GM12878 (cell line): Measurements from ENCODE around the gene MTMR3. TPM values are rescaled to one million over a fixed set of nuclear protein-coding genes. Genes with fewer than 3 reads are reported as not detected.

Experiments
- ATAC-seq: fragments of 200-7000 bp; cut with Tn5 transposase; 3 replicates; pipeline ENCODE4 v1.9.1; 2020; ENCODE audit warnings: mild to moderate bottlenecking, moderate library complexity
- BruUV-seq: library from RNA; stranded (reverse); fragments of 400-500 nt; replicated peaks from 2 replicates; lab custom pipeline; 2021; lab: Mats Ljungman, UMichigan
- CTCF ChIA-PET: fragments of 300-600 bp; sonication (Branson Sonifier 250); formaldehyde crosslinking; extraction: SDS; loops from one replicate; lab custom pipeline; 2021; ENCODE audit warnings: inconsistent platforms; lab: Yijun Ruan, JAX
- POLR2A ChIA-PET: fragments of 350-600 bp; formaldehyde crosslinking; extraction: SDS; loops from one replicate; lab custom pipeline; 2021; ENCODE audit warnings: inconsistent platforms; lab: Charles Lee
- RAD21 ChIA-PET: fragments of 300-600 bp; sonication (Branson Sonifier 250); formaldehyde crosslinking; loops from one replicate; lab custom pipeline; 2023; ENCODE audit warnings: antibody characterized with exemption; ENCODE audit not compliant: unreplicated experiment; lab: Charles Lee
- SMC1A ChIA-PET: fragments of 300-600 bp; sonication (Branson Sonifier 250); formaldehyde crosslinking; loops from one replicate; lab custom pipeline; 2023; ENCODE audit not compliant: unreplicated experiment, uncharacterized antibody; lab: Charles Lee
- DNase-seq: peaks from one replicate; pipeline ENCODE4 v3.0.0-alpha.2; 2011; ENCODE audit warnings: low read depth, low spot score
- FAIRE-seq: peaks from 3 replicates; lab custom pipeline; 2011; peaks lifted over from hg19 to GRCh38; lab: Jason Lieb, UNC
- H2AFZ ChIP-seq: 2 replicates; pipeline ENCODE4 v1.6.0; 2011; ENCODE audit warnings: low read depth, low read length, control low read depth; ENCODE audit not compliant: control insufficient read depth
- H3K27ac ChIP-seq: 2 replicates; pipeline ENCODE4 v1.5.1; 2011; ENCODE audit warnings: control low read depth; ENCODE audit not compliant: control insufficient read depth, insufficient read depth
- H3K27me3 ChIP-seq, 2 experiments: replicated peaks in 1 of 2; 2 replicates each; pipeline versions ENCODE4 v1.6.0 to v1.6.1; 2011; ENCODE audit warnings: low read length in 1 of 2; ENCODE audit not compliant: control insufficient read depth in 2 of 2, insufficient read depth in 2 of 2
- H3K36me3 ChIP-seq, 2 experiments: 2 replicates each; pipeline ENCODE4 v1.5.1; 2011; ENCODE audit warnings: low read length in 1 of 2; ENCODE audit not compliant: control insufficient read depth in 2 of 2, insufficient read depth in 2 of 2
- H3K4me1 ChIP-seq: 2 replicates; pipeline ENCODE4 v1.6.1; 2011; ENCODE audit warnings: mild to moderate bottlenecking, low read length, moderate library complexity, mixed read lengths; ENCODE audit not compliant: control insufficient read depth, insufficient read depth
- H3K4me2 ChIP-seq: 2 replicates; pipeline ENCODE4 v1.6.0; 2011; ENCODE audit warnings: control low read depth; ENCODE audit not compliant: control insufficient read depth, insufficient read depth
- H3K4me3 ChIP-seq: fragments of 200-600 bp; sonication (generic); 2 replicates; pipeline ENCODE4 v1.5.1; 2016
- H3K79me2 ChIP-seq: 2 replicates; pipeline ENCODE4 v1.6.0; 2011; ENCODE audit warnings: low read length; ENCODE audit not compliant: control insufficient read depth, insufficient read depth
- H3K9ac ChIP-seq: 2 replicates; pipeline ENCODE4 v1.8.0; 2011; ENCODE audit warnings: low read length, control low read depth, mixed read lengths; ENCODE audit not compliant: control insufficient read depth, insufficient read depth
- H3K9me3 ChIP-seq: replicated peaks from 3 replicates; pipeline ENCODE4 v1.5.1; 2011; ENCODE audit warnings: mild to moderate bottlenecking, low read length; ENCODE audit not compliant: control insufficient read depth, insufficient read depth
- H4K20me1 ChIP-seq: 2 replicates; pipeline ENCODE4 v1.6.0; 2011; ENCODE audit not compliant: control insufficient read depth, insufficient read depth
- CBX5 ChIP-seq: sonication (generic); IDR thresholded peaks from 2 replicates; pipeline ENCODE4 v1.6.1; 2016; ENCODE audit warnings: low read depth, moderate library complexity, mild to moderate bottlenecking, inconsistent platforms
- EGR1 ChIP-seq, 2 experiments: IDR thresholded peaks; 1 replicate in 1 of 2; 2 replicates in 1 of 2; pipeline ENCODE4 v1.6.1; 2011 to 2012; ENCODE audit warnings: low read depth in 2 of 2, low read length in 2 of 2, borderline replicate concordance in 1 of 2, mild to moderate bottlenecking in 1 of 2, moderate library complexity in 1 of 2
- HDAC2 ChIP-seq: fragments of 200-600 bp; sonication (generic); IDR thresholded peaks from 2 replicates; pipeline ENCODE4 v1.6.1; 2017
- RFX5 ChIP-seq: IDR thresholded peaks from 2 replicates; pipeline ENCODE4 v1.6.1; 2011; ENCODE audit warnings: low read depth, low read length, improper control_type of control experiment
- SUZ12 ChIP-seq: fragments of 200-600 bp; sonication (generic); IDR thresholded peaks from one replicate; pipeline ENCODE4 v1.6.1; 2018; ENCODE audit warnings: antibody characterized with exemption, mild to moderate bottlenecking; ENCODE audit not compliant: unreplicated experiment
- WGBS: methylation state at CpG from one replicate; pipeline ENCODE4 v1.1.6; 2016; ENCODE audit warnings: low lambda C conversion rate; ENCODE audit not compliant: insufficient replicate concordance, insufficient coverage; ENCODE audit errors: missing lambda C conversion rate; 5-methylcytosine and 5-hydroxymethylcytosine counted together
- in situ Hi-C: fragments of 300-500 bp; cut with MboI; formaldehyde crosslinking; loops from 9 replicates; pipeline ENCODE4 v1.14.3; 2018; ENCODE audit warnings: mixed read lengths
- intact Hi-C: fragments of 100-400 bp; cut with micrococcal nuclease; formaldehyde crosslinking; loops from one replicate; pipeline ENCODE4 v1.14.2; 2022; ENCODE audit not compliant: unreplicated experiment
- polyA plus RNA-seq, 11 experiments: library from polyadenylated mRNA; depleted of rRNA in 4 of 11; unstranded in 6 of 11; stranded (reverse) in 5 of 11; fragments of >200 nt; fragmentation: Nextera tagmentation in 4 of 11; fragmentation: Illumina TruSeq in 1 of 11; extraction: Ambion mirVana in 4 of 11; extraction: Trizol in 1 of 11; gene quantifications; 1 replicate in 1 of 11; 2 replicates in 10 of 11; pipeline versions ENCODE4 v1.2.1 to v1.2.3, GENCODE V29; 2011 to 2016; ENCODE audit warnings: inconsistent platforms in 2 of 11, missing spikeins in 2 of 11, low read depth in 1 of 11
- total RNA-seq, 4 experiments: library from RNA; depleted of rRNA in 3 of 4; stranded (reverse); fragments of >200 nt in 3 of 4; fragmentation: Illumina TruSeq in 1 of 4; extraction: Trizol in 1 of 4; gene quantifications; 2 replicates each; pipeline versions ENCODE4 v1.2.1 to v1.2.3, GENCODE V29; 2013 to 2021
- TF ChIP-seq, protein P1 (sequence below): fragments of 450-650 bp; IDR thresholded peaks from 2 replicates; pipeline ENCODE4 v1.6.1; 2017; ENCODE audit warnings: low read depth, mild to moderate bottlenecking, moderate library complexity
- TF ChIP-seq, protein P2 (sequence below): IDR thresholded peaks from 2 replicates; pipeline ENCODE4 v1.6.1; 2011; ENCODE audit warnings: low read depth, mild to moderate bottlenecking, low read length, moderate library complexity, borderline replicate concordance; ENCODE audit errors: extremely low read depth

MTMR3 gene
- total and polyA plus RNA-seq, 10 of the 15 experiments (the other 5 are each of a cell fraction or from before 2014, with no cell fraction given): 1.4 to 23.7 (median 10.6) TPM

DNA sequence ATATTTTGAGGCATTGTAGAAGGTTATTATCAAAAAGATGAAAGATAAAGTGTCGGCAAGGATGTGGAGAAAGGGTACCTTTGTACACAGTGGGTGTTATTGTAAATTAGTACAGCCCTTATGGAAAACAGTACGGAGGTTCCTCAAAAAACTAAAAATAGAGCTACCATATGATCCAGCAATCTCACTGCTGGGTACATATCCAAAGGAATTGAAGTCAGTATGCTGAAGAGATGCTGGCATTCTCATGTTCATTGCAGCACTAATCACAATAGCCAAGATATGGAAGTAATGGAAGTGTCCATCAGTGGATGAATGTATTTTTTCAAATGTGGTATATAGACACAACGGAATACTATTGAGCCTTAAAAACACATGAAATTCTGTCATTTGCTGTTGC lies 15.1 kb upstream of the MTMR3 start:
- Histone ChIP-seq H4K20me1 (no peaks in the 10 kb centered on the region), H3K79me2 (no peaks in the 10 kb centered on the region), H3K36me3 (no peaks in the 10 kb centered on the region), H3K27ac (no peak overlapping the region), H3K4me1 (0 out of 2 replicates have a peak, but pooled peaks cover 4% of the 10 kb centered on the region), H3K9ac (no peak overlapping the region), H3K4me2 (no peak overlapping the region)
- CTCF ChIA-PET: interaction anchor here (1.0 kb wide), 1 partner anchor 30 kb away, joined by 3 read pairs; no protein-coding TSS in a partner anchor
- DNase-seq: no peak
- intact Hi-C loops (no loop called here), in situ Hi-C loops (no loop called here)
- POLR2A ChIA-PET: no interaction called here
- RAD21 ChIA-PET: no interaction called here
- SMC1A ChIA-PET: no interaction called here
- 55% methylated on average over 3 of the region's 3 CpGs for WGBS
- BruUV-seq: no TSS peak
- no peak for ATAC-seq
- TF ChIP-seq RFX5 (no peak), CBX5 (no peak), EGR1 (IDR thresholded peaks at IDR 0.05; ENCODE audit: borderline replicate concordance in 1 of 2, low read depth in 2 of 2, low read length in 2 of 2) (no peak), SUZ12 (no peak), HDAC2 (no peak)
- TF ChIP-seq, protein P1, sequence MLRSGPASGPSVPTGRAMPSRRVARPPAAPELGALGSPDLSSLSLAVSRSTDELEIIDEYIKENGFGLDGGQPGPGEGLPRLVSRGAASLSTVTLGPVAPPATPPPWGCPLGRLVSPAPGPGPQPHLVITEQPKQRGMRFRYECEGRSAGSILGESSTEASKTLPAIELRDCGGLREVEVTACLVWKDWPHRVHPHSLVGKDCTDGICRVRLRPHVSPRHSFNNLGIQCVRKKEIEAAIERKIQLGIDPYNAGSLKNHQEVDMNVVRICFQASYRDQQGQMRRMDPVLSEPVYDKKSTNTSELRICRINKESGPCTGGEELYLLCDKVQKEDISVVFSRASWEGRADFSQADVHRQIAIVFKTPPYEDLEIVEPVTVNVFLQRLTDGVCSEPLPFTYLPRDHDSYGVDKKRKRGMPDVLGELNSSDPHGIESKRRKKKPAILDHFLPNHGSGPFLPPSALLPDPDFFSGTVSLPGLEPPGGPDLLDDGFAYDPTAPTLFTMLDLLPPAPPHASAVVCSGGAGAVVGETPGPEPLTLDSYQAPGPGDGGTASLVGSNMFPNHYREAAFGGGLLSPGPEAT: no peak
- TF ChIP-seq, protein P2, sequence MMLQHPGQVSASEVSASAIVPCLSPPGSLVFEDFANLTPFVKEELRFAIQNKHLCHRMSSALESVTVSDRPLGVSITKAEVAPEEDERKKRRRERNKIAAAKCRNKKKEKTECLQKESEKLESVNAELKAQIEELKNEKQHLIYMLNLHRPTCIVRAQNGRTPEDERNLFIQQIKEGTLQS: no peak
- TF ChIP-seq, all 136 proteins: peak for 0
- Histone ChIP-seq H3K27me3 (no peaks in the 10 kb centered on the region), H2AFZ (no peak overlapping the region), H3K4me3 (no peak overlapping the region), H3K9me3 (no peaks in the 10 kb centered on the region)
- FAIRE-seq: no peak
